Spleen (tissue), 7 donors: ENCODE data around the gene PPFIA2.

Source experiments
- POLR2A ChIP-seq, 3 donors: fragments of 450-650 bp; IDR thresholded peaks; one replicate each; pipeline ENCODE4 v1.5.1; 2017; ENCODE audit warnings: antibody characterized with exemption in 3 of 3, mild to moderate bottlenecking in 1 of 3
- POLR2AphosphoS5 ChIP-seq, 3 donors: sonication (generic); formaldehyde crosslinking; IDR thresholded peaks; one replicate each; pipeline ENCODE4 v1.5.1; 2017; ENCODE audit warnings: antibody characterized with exemption in 3 of 3
- TF ChIP-seq, protein P1 (sequence below), 11 experiments: fragments of 200-600 bp in 7 of 11; fragments of 450-650 bp in 4 of 11; sonication (generic) in 4 of 11; IDR thresholded peaks in 8 of 11; conservative IDR thresholded peaks in 3 of 11; 1 replicate in 7 of 11; 2 replicates in 4 of 11; pipeline versions ENCODE4 v1.4.0 to v1.8.0; 2016 to 2021; ENCODE audit warnings: antibody characterized with exemption in 11 of 11, inconsistent platforms in 4 of 11, mild to moderate bottlenecking in 1 of 11
- donor health status: DM: no; HTN: no; CAD: no; lungs with moderate emphysema.
- donor health status: DM: no; HTN: no; CAD: no.
- donor health status: DM: no; HTN: no; CAD: no.

DNA sequence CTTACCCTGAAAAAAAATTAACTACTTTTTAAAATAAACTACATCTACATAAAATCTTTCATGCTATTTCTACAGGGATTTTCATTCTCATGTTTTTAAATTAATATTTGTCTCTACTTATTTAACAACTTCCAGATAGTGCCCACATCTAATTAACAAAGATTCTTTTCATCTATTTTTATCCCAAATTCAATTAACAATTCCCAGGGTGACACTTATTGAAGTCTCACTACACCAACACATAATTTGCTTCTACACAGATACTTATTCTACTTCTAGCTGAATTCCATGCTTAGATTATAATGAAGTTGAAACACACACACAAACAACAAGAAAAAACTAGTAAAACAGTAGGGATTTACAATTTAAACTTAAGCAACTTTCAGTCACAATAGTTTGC lies 344.7 kb downstream of the PPFIA2 start:
- TF ChIP-seq, protein P1, sequence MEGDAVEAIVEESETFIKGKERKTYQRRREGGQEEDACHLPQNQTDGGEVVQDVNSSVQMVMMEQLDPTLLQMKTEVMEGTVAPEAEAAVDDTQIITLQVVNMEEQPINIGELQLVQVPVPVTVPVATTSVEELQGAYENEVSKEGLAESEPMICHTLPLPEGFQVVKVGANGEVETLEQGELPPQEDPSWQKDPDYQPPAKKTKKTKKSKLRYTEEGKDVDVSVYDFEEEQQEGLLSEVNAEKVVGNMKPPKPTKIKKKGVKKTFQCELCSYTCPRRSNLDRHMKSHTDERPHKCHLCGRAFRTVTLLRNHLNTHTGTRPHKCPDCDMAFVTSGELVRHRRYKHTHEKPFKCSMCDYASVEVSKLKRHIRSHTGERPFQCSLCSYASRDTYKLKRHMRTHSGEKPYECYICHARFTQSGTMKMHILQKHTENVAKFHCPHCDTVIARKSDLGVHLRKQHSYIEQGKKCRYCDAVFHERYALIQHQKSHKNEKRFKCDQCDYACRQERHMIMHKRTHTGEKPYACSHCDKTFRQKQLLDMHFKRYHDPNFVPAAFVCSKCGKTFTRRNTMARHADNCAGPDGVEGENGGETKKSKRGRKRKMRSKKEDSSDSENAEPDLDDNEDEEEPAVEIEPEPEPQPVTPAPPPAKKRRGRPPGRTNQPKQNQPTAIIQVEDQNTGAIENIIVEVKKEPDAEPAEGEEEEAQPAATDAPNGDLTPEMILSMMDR (IDR thresholded peaks at IDR 0.05 in 8 of 11, conservative IDR thresholded peaks at IDR 0.05 in 3 of 11): no peak
- TF ChIP-seq POLR2A (IDR thresholded peaks at IDR 0.05): no peak
- TF ChIP-seq POLR2AphosphoS5 (IDR thresholded peaks at IDR 0.05): no peak
